GM23248 (cell line): ENCODE results near the gene SYT2. TPM values are rescaled to one million over a fixed set of nuclear protein-coding genes. Genes with fewer than 3 reads are reported as not detected.
A peak's percentile ranks its signal among the peaks of the same experiment; 100 is the strongest.

Experiments
- DNase-seq: peaks from one replicate; pipeline ENCODE4 v3.0.0-alpha.2; 2015
- H2AFZ ChIP-seq: fragments of 200-600 bp; sonication (generic); 2 replicates; pipeline ENCODE4 v1.6.1; 2016; ENCODE audit warnings: antibody characterized with exemption
- H3F3A ChIP-seq: fragments of 200-600 bp; sonication (generic); 2 replicates; pipeline ENCODE4 v1.6.1; 2016; ENCODE audit warnings: mild to moderate bottlenecking, antibody characterized with exemption, mixed run types; ENCODE audit not compliant: insufficient read depth
- H3K27ac ChIP-seq: fragments of 200-600 bp; sonication (generic); 2 replicates; pipeline ENCODE4 v1.5.1; 2016; ENCODE audit warnings: mild to moderate bottlenecking
- H3K27me3 ChIP-seq: fragments of 200-600 bp; sonication (generic); replicated peaks from 2 replicates; pipeline ENCODE4 v1.6.1; 2016; ENCODE audit warnings: mild to moderate bottlenecking; ENCODE audit not compliant: insufficient read depth
- H3K36me3 ChIP-seq: fragments of 200-600 bp; sonication (generic); 2 replicates; pipeline ENCODE4 v1.6.1; 2016; ENCODE audit warnings: low read depth, mild to moderate bottlenecking
- H3K4me1 ChIP-seq: fragments of 200-600 bp; sonication (generic); 2 replicates; pipeline ENCODE4 v1.6.1; 2016; ENCODE audit warnings: mild to moderate bottlenecking; ENCODE audit not compliant: insufficient read depth
- H3K4me2 ChIP-seq: fragments of 200-600 bp; sonication (generic); one replicate; pipeline ENCODE4 v1.6.1; 2016; ENCODE audit warnings: mild to moderate bottlenecking; ENCODE audit not compliant: unreplicated experiment
- H3K4me3 ChIP-seq: fragments of 200-600 bp; sonication (generic); 2 replicates; pipeline ENCODE4 v1.5.1; 2016; ENCODE audit warnings: mild to moderate bottlenecking
- H3K79me2 ChIP-seq: fragments of 200-600 bp; sonication (generic); 2 replicates; pipeline ENCODE4 v1.6.1; 2016; ENCODE audit warnings: mild to moderate bottlenecking; ENCODE audit not compliant: insufficient read depth
- H3K9ac ChIP-seq: fragments of 200-600 bp; sonication (generic); 2 replicates; pipeline ENCODE4 v1.6.1; 2016; ENCODE audit warnings: mild to moderate bottlenecking
- H3K9me2 ChIP-seq: fragments of 200-600 bp; sonication (generic); 2 replicates; pipeline ENCODE4 v1.6.1; 2016; ENCODE audit warnings: mixed run types, mild to moderate bottlenecking, moderate library complexity; ENCODE audit not compliant: insufficient read depth
- H3K9me3 ChIP-seq: fragments of 200-600 bp; sonication (generic); one replicate; pipeline ENCODE4 v1.6.1; 2017; ENCODE audit warnings: low read depth
- H4K20me1 ChIP-seq: fragments of 200-600 bp; sonication (generic); 2 replicates; pipeline ENCODE4 v1.6.0; 2016; ENCODE audit not compliant: insufficient read depth
- EZH2 ChIP-seq: fragments of 200-600 bp; sonication (generic); IDR thresholded peaks from 2 replicates; pipeline ENCODE4 v1.6.1; 2018; ENCODE audit warnings: antibody characterized with exemption, mild to moderate bottlenecking; ENCODE audit not compliant: insufficient read depth, poor library complexity, severe bottlenecking
- EZH2phosphoT487 ChIP-seq: fragments of 200-600 bp; sonication (generic); IDR thresholded peaks from 2 replicates; pipeline ENCODE4 v1.6.1; 2018; ENCODE audit warnings: antibody characterized with exemption, moderate library complexity, mild to moderate bottlenecking, low read depth; ENCODE audit not compliant: insufficient read depth
- WGBS, 2 experiments: methylation state at CpG; one replicate each; pipeline ENCODE4 v1.1.6; 2015 to 2017; ENCODE audit warnings: low lambda C conversion rate in 2 of 2, low coverage in 1 of 2; ENCODE audit errors: missing lambda C conversion rate in 2 of 2; 5-methylcytosine and 5-hydroxymethylcytosine counted together
- in situ Hi-C: fragments of 300-500 bp; cut with MboI; formaldehyde crosslinking; loops from 2 replicates; pipeline ENCODE4 v1.15.0; 2020
- polyA plus RNA-seq: library from polyadenylated mRNA; unstranded; fragments of >200 nt; fragmentation: Nextera tagmentation; extraction: Ambion mirVana; gene quantifications from 2 replicates; pipeline ENCODE4 v1.2.1, GENCODE V29; 2016
- total RNA-seq: library from RNA; depleted of rRNA; stranded (reverse); fragments of >200 nt; shearing (Covaris generic); gene quantifications from 2 replicates; pipeline ENCODE4 v1.2.3, GENCODE V29; 2014

The SYT2 gene
- total and polyA plus RNA-seq, 2 experiments from 2014 or later, result 0.05 TPM; not detected in 1

DNA sequence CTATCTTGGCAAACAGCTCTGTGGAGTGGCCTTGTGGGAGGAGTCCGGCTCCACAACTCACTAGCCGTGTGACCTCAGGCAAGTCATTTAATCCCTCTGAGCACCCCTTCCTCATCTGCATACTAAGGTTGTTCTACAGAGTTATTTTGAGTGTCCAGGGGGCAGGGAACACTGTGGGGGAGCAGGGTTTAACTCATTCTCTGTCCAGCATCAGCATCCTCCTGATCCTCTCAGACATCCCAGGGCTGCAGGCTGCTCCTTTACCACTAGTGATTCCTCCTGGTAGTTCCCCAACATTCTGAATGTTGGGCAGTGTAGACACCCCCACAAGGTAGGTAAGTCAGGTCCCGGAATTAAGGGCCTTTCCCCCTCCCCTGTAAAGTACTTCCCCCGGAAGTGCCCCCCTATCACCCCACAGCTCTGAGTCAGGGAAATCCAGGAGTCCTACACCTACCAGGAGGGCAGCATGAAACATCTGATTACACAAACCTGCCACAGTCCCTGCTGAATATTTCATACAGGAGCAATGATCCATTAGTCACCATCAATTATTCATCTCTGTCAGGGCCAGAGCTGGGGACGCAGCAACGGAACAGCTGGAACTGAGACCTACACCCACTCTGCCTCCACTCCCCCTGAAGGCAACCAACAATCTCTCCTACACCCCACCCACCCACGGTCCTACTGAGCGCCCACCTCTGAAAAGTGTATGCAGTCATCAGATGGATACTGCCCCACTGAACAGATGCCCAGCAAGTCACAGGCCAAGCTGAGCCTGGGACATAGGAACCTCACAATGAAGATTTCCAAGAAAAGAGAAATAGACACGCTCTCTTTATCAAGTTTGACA lies 20.5 kb downstream of the SYT2 start:
- Histone ChIP-seq H3F3A (no peaks in the 10 kb centered on the region), H3K9me3 (no peaks in the 10 kb centered on the region), H3K4me2 (no peak overlapping the region), H2AFZ (no peak overlapping the region), H3K9ac (no peak overlapping the region), H3K4me3 (no peak overlapping the region), H3K27me3 (peaks cover 35% of the 10 kb centered on the region), H3K27ac (no peak overlapping the region), H4K20me1 (no peaks in the 10 kb centered on the region), H3K9me2 (no peaks in the 10 kb centered on the region), H3K36me3 (no peaks in the 10 kb centered on the region), H3K4me1 (no peaks in the 10 kb centered on the region), H3K79me2 (no peaks in the 10 kb centered on the region)
- TF ChIP-seq EZH2phosphoT487 (no peak), EZH2 (no peak)
- in situ Hi-C loops, result no loop called here
- no peak for DNase-seq
- 43 to 49% methylated on average over 8 to 9 of the region's 9 CpGs for WGBS, 2 experiments

GRCh38 chr1:202689082-202689481 lies 21.2 kb downstream of the SYT2 start:
- no peaks in the 10 kb centered on the region for H3K4me1 ChIP-seq
- H3K4me2 ChIP-seq, result no peak overlapping the region
- H3K79me2 ChIP-seq, result no peaks in the 10 kb centered on the region
- H4K20me1 ChIP-seq, result no peaks in the 10 kb centered on the region
- no peaks in the 10 kb centered on the region for H3K36me3 ChIP-seq
- TF ChIP-seq EZH2 (no peak), EZH2phosphoT487 (no peak)
- H3K27ac ChIP-seq, result no peak overlapping the region
- no peak overlapping the region for H3K9ac ChIP-seq
- H3K4me3 ChIP-seq, result no peak overlapping the region
- H3F3A ChIP-seq, result no peaks in the 10 kb centered on the region
- DNase-seq, result no peak
- no peaks in the 10 kb centered on the region for H3K9me3 ChIP-seq
- in situ Hi-C loops, result no loop called here
- H3K9me2 ChIP-seq, result no peaks in the 10 kb centered on the region
- H2AFZ ChIP-seq, result no peak overlapping the region
- peaks cover 41% of the 10 kb centered on the region for H3K27me3 ChIP-seq
- WGBS, 2 experiments, result 51 to 67% methylated on average over 3 of the region's 3 CpGs

DNA sequence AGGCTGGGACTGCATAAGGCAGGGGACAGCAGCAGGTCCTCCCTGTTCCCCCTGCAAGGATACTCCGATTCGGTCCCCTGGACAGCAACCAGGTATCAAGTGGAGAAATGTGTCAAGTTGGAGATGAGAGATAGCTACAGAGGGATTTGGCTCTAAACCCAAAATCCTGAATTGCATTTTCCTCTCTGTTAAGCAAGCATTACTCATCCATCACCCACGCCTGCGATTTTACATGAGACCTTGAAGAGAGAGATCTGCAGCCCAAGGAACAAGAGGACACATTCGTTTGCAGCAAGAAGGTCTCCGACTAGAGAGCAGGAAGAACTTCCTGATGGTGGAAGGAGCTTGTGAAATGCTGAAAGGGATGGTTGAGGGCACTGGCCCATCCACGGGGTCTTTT lies 21.9 kb downstream of the SYT2 start:
- WGBS, 2 experiments, result 50 to 53% methylated on average over 7 of the region's 7 CpGs
- Histone ChIP-seq H3K9me3 (no peaks in the 10 kb centered on the region), H3K27me3 (peaks cover 42% of the 10 kb centered on the region), H3K36me3 (no peaks in the 10 kb centered on the region), H4K20me1 (no peaks in the 10 kb centered on the region), H3K9ac (no peak overlapping the region), H3K79me2 (no peaks in the 10 kb centered on the region), H3K27ac (no peak overlapping the region), H3K9me2 (no peaks in the 10 kb centered on the region), H3F3A (no peaks in the 10 kb centered on the region), H3K4me1 (no peaks in the 10 kb centered on the region), H2AFZ (no peak overlapping the region), H3K4me3 (no peak overlapping the region), H3K4me2 (no peak overlapping the region)
- no peak for TF ChIP-seq EZH2phosphoT487
- TF ChIP-seq EZH2, result no peak
- in situ Hi-C loops, result no loop called here
- DNase-seq, result peak; percentile 35

GRCh38 chr1:202687798-202688197 lies 22.5 kb downstream of the SYT2 start:
- no peak overlapping the region for H3K9ac ChIP-seq
- H2AFZ ChIP-seq, result no peak overlapping the region
- in situ Hi-C loops, result no loop called here
- H4K20me1 ChIP-seq, result no peaks in the 10 kb centered on the region
- H3F3A ChIP-seq, result no peaks in the 10 kb centered on the region
- H3K36me3 ChIP-seq, result no peaks in the 10 kb centered on the region
- no peaks in the 10 kb centered on the region for H3K9me3 ChIP-seq
- no peak overlapping the region for H3K4me3 ChIP-seq
- TF ChIP-seq EZH2, result no peak
- no peaks in the 10 kb centered on the region for H3K79me2 ChIP-seq
- no peak overlapping the region for H3K4me2 ChIP-seq
- no peaks in the 10 kb centered on the region for H3K9me2 ChIP-seq
- H3K27me3 ChIP-seq, result peaks cover 42% of the 10 kb centered on the region
- no peaks in the 10 kb centered on the region for H3K4me1 ChIP-seq
- DNase-seq, result no peak
- WGBS, 2 experiments, result 56 to 60% methylated on average over 3 of the region's 3 CpGs
- no peak overlapping the region for H3K27ac ChIP-seq
